ENCODE measurements around the gene OSBPL3. TPM values are rescaled to one million over a fixed set of nuclear protein-coding genes. Genes with fewer than 3 reads are reported as not detected.

Gene OSBPL3
- total and polyA plus RNA-seq, 8 donors: 2.0 to 25.0 (median 9.9) TPM

- TF ChIP-seq EP300 (IDR thresholded peaks at IDR 0.05) (no peak), POLR2A (IDR thresholded peaks at IDR 0.05) (no peak), POLR2AphosphoS5 (IDR thresholded peaks at IDR 0.05) (no peak), CTCF (IDR thresholded peaks at IDR 0.05) (no peak)
- no peaks in the 10 kb centered on the region for H3K27me3 ChIP-seq
- intact Hi-C loops (cut with DNase I; ENCODE audit: low total_unique reads): no loop called here
- H3K36me3 ChIP-seq: peaks cover 0 to 7% (median 2%) of the 10 kb centered on the region in 4 donors
- H3K4me3 ChIP-seq: no peak overlapping the region
- no peaks in the 10 kb centered on the region for H3K9me3 ChIP-seq
- 33 to 49% (median 45%) methylated on average over 1 of the region's 1 CpG for WGBS, 5 donors
- H3K27ac ChIP-seq: peak overlapping the region in 1 of 5 donors; percentile 7
- H3K4me1 ChIP-seq: peaks cover 23 to 53% (median 32%) of the 10 kb centered on the region in 4 donors
- peak in 1 of 2 donors; percentile 39 for DNase-seq
Measured at GRCh38 chr7:24828891-24829661, 150.9 kb downstream of the OSBPL3 start.

- WGBS, 5 donors: 47 to 98% (median 92%) methylated on average over 1 of the region's 1 CpG
Measured at GRCh38 chr7:24827589-24827988, 152.4 kb downstream of the OSBPL3 start.

GRCh38 chr7:24827027-24827426 is 153.0 kb downstream of the OSBPL3 start:
- no peak overlapping the region for H3K4me3 ChIP-seq
- DNase-seq: no peak
- H3K9me3 ChIP-seq: no peaks in the 10 kb centered on the region
- peak overlapping the region in 3 of 5 donors; percentile 18 to 71 (median 57) for H3K27ac ChIP-seq
- 90 to 93% (median 93%) methylated on average over 2 of the region's 2 CpGs for WGBS, 5 donors
- H3K4me1 ChIP-seq: peaks cover 23 to 53% (median 32%) of the 10 kb centered on the region in 4 donors
- H3K36me3 ChIP-seq: peaks cover 0 to 7% (median 2%) of the 10 kb centered on the region in 4 donors
- TF ChIP-seq POLR2AphosphoS5 (IDR thresholded peaks at IDR 0.05) (no peak), EP300 (IDR thresholded peaks at IDR 0.05) (no peak), CTCF (IDR thresholded peaks at IDR 0.05) (no peak), POLR2A (IDR thresholded peaks at IDR 0.05) (no peak)
- no peaks in the 10 kb centered on the region for H3K27me3 ChIP-seq
- intact Hi-C loops (cut with DNase I; ENCODE audit: low total_unique reads): no loop called here

More at GRCh38 chr7:24827589-24827988, 152.4 kb downstream of the OSBPL3 start:
- DNase-seq: no peak
- H3K36me3 ChIP-seq: peaks cover 0 to 7% (median 2%) of the 10 kb centered on the region in 4 donors
- H3K4me3 ChIP-seq: no peak overlapping the region
- H3K4me1 ChIP-seq: peaks cover 23 to 53% (median 32%) of the 10 kb centered on the region in 4 donors
- intact Hi-C loops (cut with DNase I; ENCODE audit: low total_unique reads): no loop called here
- TF ChIP-seq POLR2AphosphoS5 (IDR thresholded peaks at IDR 0.05): no peak
- no peak for TF ChIP-seq EP300 (IDR thresholded peaks at IDR 0.05)
- no peak for TF ChIP-seq POLR2A (IDR thresholded peaks at IDR 0.05)
- TF ChIP-seq CTCF (IDR thresholded peaks at IDR 0.05): no peak
- H3K9me3 ChIP-seq: no peaks in the 10 kb centered on the region
- H3K27ac ChIP-seq: no peak overlapping the region
- H3K27me3 ChIP-seq: no peaks in the 10 kb centered on the region

- Histone ChIP-seq H3K27me3 (no peaks in the 10 kb centered on the region), H3K4me1 (peaks cover 23 to 55% (median 33%) of the 10 kb centered on the region in 4 donors), H3K36me3 (peaks cover 0 to 7% (median 2%) of the 10 kb centered on the region in 4 donors), H3K4me3 (no peak overlapping the region), H3K27ac (peak overlapping the region; percentile 9 to 71 (median 56)), H3K9me3 (no peaks in the 10 kb centered on the region)
- intact Hi-C loops (cut with DNase I; ENCODE audit: low total_unique reads): no loop called here
- TF ChIP-seq CTCF (IDR thresholded peaks at IDR 0.05) (no peak), POLR2AphosphoS5 (IDR thresholded peaks at IDR 0.05) (no peak), EP300 (IDR thresholded peaks at IDR 0.05) (no peak), POLR2A (IDR thresholded peaks at IDR 0.05) (no peak)
- WGBS, 5 donors: 77 to 89% (median 81%) methylated on average over 7 of the region's 7 CpGs
- DNase-seq: no peak
Measured at GRCh38 chr7:24826662-24827020, 153.3 kb downstream of the OSBPL3 start.
